ENCODE measurements around the gene ZNF564.

DNA sequence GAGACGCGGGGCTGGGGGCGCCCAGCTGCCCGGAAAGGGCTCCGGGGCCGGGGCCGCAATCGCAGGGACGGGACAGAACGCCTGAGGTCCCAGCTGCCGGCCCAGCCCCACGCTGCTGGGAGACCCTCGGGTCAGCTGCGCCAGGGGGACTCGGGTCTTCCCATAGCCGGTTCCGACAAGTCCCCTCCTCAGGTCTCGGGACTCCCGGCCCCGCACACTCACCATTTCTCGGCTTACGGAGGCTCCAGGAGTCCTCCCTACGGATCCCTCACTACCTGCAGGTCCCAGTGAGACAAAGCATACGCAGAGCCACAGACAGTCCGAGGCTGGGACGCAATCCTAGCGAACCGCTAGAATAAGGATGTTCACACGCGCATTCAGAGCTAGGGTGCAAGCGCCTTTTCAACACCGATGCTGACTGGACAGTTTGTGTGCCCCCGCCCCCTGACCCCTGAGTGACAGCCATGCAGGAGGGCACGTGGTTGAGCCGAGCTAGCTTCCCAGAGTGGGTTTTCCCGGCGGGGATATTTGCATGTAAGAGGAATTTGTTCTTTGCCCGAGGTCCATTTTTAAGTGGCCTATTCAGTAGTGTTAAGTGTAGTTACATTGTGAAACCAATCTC is 45.8 kb upstream of the ZNF564 start:
- no peak for TF ChIP-seq POLR2A (IDR thresholded peaks at IDR 0.05)
- TF ChIP-seq, protein P1, sequence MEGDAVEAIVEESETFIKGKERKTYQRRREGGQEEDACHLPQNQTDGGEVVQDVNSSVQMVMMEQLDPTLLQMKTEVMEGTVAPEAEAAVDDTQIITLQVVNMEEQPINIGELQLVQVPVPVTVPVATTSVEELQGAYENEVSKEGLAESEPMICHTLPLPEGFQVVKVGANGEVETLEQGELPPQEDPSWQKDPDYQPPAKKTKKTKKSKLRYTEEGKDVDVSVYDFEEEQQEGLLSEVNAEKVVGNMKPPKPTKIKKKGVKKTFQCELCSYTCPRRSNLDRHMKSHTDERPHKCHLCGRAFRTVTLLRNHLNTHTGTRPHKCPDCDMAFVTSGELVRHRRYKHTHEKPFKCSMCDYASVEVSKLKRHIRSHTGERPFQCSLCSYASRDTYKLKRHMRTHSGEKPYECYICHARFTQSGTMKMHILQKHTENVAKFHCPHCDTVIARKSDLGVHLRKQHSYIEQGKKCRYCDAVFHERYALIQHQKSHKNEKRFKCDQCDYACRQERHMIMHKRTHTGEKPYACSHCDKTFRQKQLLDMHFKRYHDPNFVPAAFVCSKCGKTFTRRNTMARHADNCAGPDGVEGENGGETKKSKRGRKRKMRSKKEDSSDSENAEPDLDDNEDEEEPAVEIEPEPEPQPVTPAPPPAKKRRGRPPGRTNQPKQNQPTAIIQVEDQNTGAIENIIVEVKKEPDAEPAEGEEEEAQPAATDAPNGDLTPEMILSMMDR (IDR thresholded peaks at IDR 0.05), result no peak

All from tibial nerve (tissue), 3 donors.